Osteocyte (in vitro differentiated cells): ENCODE measurements around the gene RCAN3. TPM values are rescaled to one million over a fixed set of nuclear protein-coding genes. Genes with fewer than 3 reads are reported as not detected.
"Not testable (repeated sequence)": the region's sequence is repeated elsewhere in the genome, so short reads cannot be mapped to it uniquely, and the experiment has no call there.

ENCODE experiments used
- DNase-seq: peaks from one replicate; pipeline ENCODE4 v3.0.0; 2021; ENCODE audit warnings: mixed read lengths; ENCODE audit not compliant: unreplicated experiment; ENCODE audit errors: extremely low spot score
- H3K27ac Mint-ChIP-seq: one replicate; pipeline ENCODE4 v1.8.0; 2021; ENCODE audit warnings: mild to moderate bottlenecking, mixed read lengths; ENCODE audit not compliant: unreplicated experiment
- H3K27me3 Mint-ChIP-seq: one replicate; pipeline ENCODE4 v1.8.0; 2021; ENCODE audit warnings: mixed read lengths; ENCODE audit not compliant: unreplicated experiment
- H3K36me3 Mint-ChIP-seq: one replicate; pipeline ENCODE4 v1.8.0; 2021; ENCODE audit warnings: mixed read lengths; ENCODE audit not compliant: unreplicated experiment
- H3K4me1 Mint-ChIP-seq: one replicate; pipeline ENCODE4 v1.8.0; 2021; ENCODE audit warnings: mixed read lengths; ENCODE audit not compliant: unreplicated experiment
- H3K4me3 Mint-ChIP-seq: one replicate; pipeline ENCODE4 v1.8.0; 2021; ENCODE audit warnings: mild to moderate bottlenecking, moderate library complexity, mixed read lengths; ENCODE audit not compliant: unreplicated experiment
- H3K9me3 Mint-ChIP-seq: one replicate; pipeline ENCODE4 v1.8.0; 2021; ENCODE audit warnings: mixed read lengths; ENCODE audit not compliant: unreplicated experiment
- total RNA-seq: library from RNA; stranded (reverse); gene quantifications from 2 replicates; pipeline ENCODE4 v1.2.1, GENCODE V29; 2021
- TF ChIP-seq, protein P1 (sequence below): fragments of 200-600 bp; sonication (generic); IDR thresholded peaks from 2 replicates; pipeline ENCODE4 v1.5.0; 2021; ENCODE audit warnings: antibody characterized with exemption, mild to moderate bottlenecking, moderate library complexity

RCAN3 gene
- total RNA-seq, 1 donor from 2014 or later = 9.8 TPM

DNA sequence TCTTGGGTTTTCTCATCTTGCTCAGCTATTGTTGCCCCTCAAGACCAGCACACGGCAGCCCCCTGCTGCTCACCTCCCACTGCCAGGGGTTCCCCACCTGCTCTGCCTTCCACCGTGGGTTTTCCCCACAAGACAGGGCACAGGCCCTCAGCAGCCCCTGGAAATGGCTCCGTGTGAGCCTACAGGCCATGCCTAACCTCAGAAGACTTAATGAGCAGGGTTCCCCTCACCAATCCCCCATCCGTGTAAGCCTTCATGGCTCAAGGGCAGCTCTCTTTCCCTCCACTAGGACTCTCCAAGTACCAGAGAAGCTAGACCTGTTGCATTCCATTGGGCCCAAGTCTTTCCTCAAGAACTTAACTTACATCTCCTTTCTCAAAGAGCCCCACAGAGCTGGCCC is 18.4 kb upstream of the RCAN3 start:
- H3K4me1 Mint-ChIP-seq = peaks cover 2% of the 10 kb centered on the region
- DNase-seq = no peak
- H3K9me3 Mint-ChIP-seq = no peaks in the 10 kb centered on the region
- no peak overlapping the region for H3K27ac Mint-ChIP-seq
- no peak overlapping the region for H3K4me3 Mint-ChIP-seq
- no peaks in the 10 kb centered on the region for H3K36me3 Mint-ChIP-seq
- no peaks in the 10 kb centered on the region for H3K27me3 Mint-ChIP-seq
- TF ChIP-seq, protein P1, sequence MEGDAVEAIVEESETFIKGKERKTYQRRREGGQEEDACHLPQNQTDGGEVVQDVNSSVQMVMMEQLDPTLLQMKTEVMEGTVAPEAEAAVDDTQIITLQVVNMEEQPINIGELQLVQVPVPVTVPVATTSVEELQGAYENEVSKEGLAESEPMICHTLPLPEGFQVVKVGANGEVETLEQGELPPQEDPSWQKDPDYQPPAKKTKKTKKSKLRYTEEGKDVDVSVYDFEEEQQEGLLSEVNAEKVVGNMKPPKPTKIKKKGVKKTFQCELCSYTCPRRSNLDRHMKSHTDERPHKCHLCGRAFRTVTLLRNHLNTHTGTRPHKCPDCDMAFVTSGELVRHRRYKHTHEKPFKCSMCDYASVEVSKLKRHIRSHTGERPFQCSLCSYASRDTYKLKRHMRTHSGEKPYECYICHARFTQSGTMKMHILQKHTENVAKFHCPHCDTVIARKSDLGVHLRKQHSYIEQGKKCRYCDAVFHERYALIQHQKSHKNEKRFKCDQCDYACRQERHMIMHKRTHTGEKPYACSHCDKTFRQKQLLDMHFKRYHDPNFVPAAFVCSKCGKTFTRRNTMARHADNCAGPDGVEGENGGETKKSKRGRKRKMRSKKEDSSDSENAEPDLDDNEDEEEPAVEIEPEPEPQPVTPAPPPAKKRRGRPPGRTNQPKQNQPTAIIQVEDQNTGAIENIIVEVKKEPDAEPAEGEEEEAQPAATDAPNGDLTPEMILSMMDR = no peak

DNA sequence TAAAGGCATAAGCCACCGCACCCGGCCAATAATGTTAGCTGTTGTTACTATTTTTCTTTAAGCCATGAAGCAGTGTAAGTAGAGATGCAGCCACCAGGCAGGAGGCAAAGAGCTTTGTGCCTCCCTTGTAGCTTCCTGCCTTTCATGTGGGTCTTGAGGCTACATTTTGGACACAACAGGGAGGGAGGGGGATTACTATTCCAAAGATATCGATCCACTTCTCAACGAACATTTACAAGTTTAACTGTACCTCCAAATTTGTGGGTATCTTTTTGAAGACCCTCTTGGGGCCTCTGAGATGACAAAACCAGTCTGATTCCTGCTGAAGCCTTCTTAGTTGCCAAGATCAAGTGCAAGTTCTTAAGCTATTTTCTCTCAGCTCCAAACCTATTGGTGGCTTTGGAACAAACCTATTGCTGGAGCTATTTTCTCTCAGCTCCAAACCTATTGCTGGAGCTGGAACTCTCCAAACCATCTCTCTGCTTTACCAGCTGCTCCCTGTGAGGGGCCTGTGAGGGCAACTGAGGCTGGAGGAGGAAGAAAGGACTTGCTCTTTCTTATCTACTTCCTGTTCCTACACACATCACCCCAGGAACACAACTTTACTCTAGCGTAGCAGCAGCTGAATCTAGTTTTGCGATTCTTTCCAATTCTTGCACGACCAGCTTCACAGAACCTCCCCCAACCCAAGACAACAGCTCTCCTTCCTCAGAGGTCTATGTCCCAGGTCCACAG is 16.1 kb upstream of the RCAN3 start:
- no peak overlapping the region for H3K4me3 Mint-ChIP-seq
- no peaks in the 10 kb centered on the region for H3K4me1 Mint-ChIP-seq
- H3K27me3 Mint-ChIP-seq = peaks cover 2% of the 10 kb centered on the region
- H3K9me3 Mint-ChIP-seq = no peaks in the 10 kb centered on the region
- TF ChIP-seq, protein P1 = no peak
- H3K36me3 Mint-ChIP-seq = no peaks in the 10 kb centered on the region
- DNase-seq = no peak
- H3K27ac Mint-ChIP-seq = no peak overlapping the region

DNA sequence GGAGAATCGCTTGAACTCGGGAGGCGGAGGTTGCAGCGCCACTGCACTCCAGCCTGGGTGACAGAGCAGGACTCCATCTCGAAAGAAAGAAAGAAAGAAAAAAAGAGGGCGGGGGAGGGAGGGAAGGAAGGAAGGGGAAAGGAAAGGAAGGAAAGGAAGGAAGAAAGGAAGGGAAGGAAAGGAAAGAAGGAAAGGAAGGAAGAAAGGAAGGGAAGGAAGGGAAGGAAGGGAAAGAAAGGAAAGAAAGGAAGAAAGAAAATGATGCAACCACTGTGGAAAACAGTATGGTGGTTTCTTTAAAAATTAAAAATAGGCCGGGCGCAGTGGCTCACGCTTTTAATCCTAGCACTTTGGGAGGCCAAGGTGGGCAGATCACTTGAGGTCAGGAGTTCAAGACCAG is 15.2 kb upstream of the RCAN3 start:
- Mint-ChIP-seq H3K36me3 (no peaks in the 10 kb centered on the region), H3K27ac (no peak overlapping the region), H3K4me3 (no peak overlapping the region), H3K27me3 (peaks cover 9% of the 10 kb centered on the region), H3K4me1 (no peaks in the 10 kb centered on the region), H3K9me3 (no peaks in the 10 kb centered on the region)
- TF ChIP-seq, protein P1 = no peak
- no peak for DNase-seq

DNA sequence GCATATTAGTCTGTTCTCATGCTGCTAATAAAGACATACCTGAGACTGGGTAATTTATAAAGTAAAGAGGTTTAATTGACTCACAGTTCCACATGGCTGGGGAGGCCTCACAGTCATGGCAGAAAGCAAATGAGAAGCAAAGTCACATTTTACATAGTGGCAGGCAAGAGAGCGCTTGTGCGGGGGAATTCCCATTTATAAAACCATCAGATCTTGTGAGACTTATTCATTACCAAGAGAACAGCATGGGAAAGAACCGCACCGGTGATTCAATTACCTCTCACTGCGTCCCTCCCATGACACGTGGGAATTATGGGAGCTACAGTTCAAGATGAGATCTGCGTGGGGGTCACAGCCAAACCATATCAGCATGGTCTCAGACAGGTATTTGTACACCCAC is 14.5 kb upstream of the RCAN3 start:
- not testable (repeated sequence) for H3K9me3 Mint-ChIP-seq, H3K27ac Mint-ChIP-seq, H3K36me3 Mint-ChIP-seq, H3K4me3 Mint-ChIP-seq, H3K27me3 Mint-ChIP-seq, DNase-seq, H3K4me1 Mint-ChIP-seq

DNA sequence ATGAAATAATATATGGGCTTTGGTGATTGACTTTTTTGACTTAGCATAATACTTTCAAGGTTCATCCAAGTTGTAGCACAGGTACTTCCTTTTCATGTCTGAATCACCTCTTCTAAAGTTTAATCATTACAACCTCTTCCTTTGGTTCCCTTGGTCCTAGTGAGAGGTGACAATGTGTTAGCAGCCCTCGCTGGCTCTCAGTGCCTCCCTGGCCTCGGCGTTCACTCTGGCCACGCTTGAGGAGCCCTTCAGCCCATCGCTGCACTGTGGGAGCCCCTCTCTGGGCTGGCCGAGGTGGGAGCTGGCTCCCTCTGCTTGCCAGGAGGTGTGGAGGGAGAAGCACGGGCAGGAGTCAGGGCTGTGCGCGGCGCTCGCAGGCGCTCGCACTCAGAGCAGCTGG is 13.0 kb upstream of the RCAN3 start:
- DNase-seq = no peak
- no peak overlapping the region for H3K27ac Mint-ChIP-seq
- TF ChIP-seq, protein P1 = no peak
- H3K9me3 Mint-ChIP-seq = no peaks in the 10 kb centered on the region
- no peaks in the 10 kb centered on the region for H3K4me1 Mint-ChIP-seq
- H3K36me3 Mint-ChIP-seq = no peaks in the 10 kb centered on the region
- H3K27me3 Mint-ChIP-seq = peaks cover 9% of the 10 kb centered on the region
- H3K4me3 Mint-ChIP-seq = no peak overlapping the region
